Breast epithelium (tissue), 4 donors: Measurements from ENCODE around the gene NATD1. TPM values are rescaled to one million over a fixed set of nuclear protein-coding genes. Genes with fewer than 3 reads are reported as not detected.

Source experiments
- DNase-seq, 2 donors: peaks; one replicate each; pipeline ENCODE4 v3.0.0-alpha.2; 2019; ENCODE audit warnings: low spot score in 2 of 2
- H3K27ac ChIP-seq, 2 donors: fragments of 200-600 bp; sonication (generic) in 1 of 2; one replicate each; pipeline ENCODE4 v1.5.1; 2016 to 2019; ENCODE audit warnings: mild to moderate bottlenecking in 1 of 2
- H3K27me3 ChIP-seq, 2 donors: fragments of 200-600 bp; sonication (generic) in 1 of 2; one replicate each; pipeline versions ENCODE4 v1.5.1 to v1.6.0; 2017 to 2019; ENCODE audit warnings: control low read depth in 1 of 2, mild to moderate bottlenecking in 1 of 2
- H3K36me3 ChIP-seq: fragments of 200-600 bp; one replicate; pipeline ENCODE4 v1.5.1; 2019
- H3K4me1 ChIP-seq, 2 donors: fragments of 200-600 bp; sonication (generic); one replicate each; pipeline ENCODE4 v1.5.1; 2016 to 2019; ENCODE audit warnings: control low read depth in 1 of 2
- H3K4me3 ChIP-seq, 3 donors: fragments of 200-600 bp; sonication (generic); 1 replicate in 2 of 3; 2 replicates in 1 of 3; pipeline ENCODE4 v1.5.1; 2016 to 2019; ENCODE audit warnings: mild to moderate bottlenecking in 3 of 3, moderate library complexity in 2 of 3
- H3K9me3 ChIP-seq, 2 donors: fragments of 200-600 bp; sonication (generic) in 1 of 2; one replicate each; pipeline ENCODE4 v1.5.1; 2016 to 2019; ENCODE audit warnings: control low read depth in 1 of 2
- CTCF ChIP-seq, 3 donors: fragments of 450-650 bp; IDR thresholded peaks; one replicate each; pipeline ENCODE4 v1.5.1; 2016 to 2017; ENCODE audit warnings: antibody characterized with exemption in 3 of 3, mild to moderate bottlenecking in 3 of 3, moderate library complexity in 3 of 3
- POLR2A ChIP-seq: fragments of 450-650 bp; IDR thresholded peaks from one replicate; pipeline ENCODE4 v1.6.1; 2016; ENCODE audit warnings: antibody characterized with exemption, mild to moderate bottlenecking, moderate library complexity
- POLR2AphosphoS5 ChIP-seq, 3 donors: sonication (generic); formaldehyde crosslinking; IDR thresholded peaks; one replicate each; pipeline ENCODE4 v1.6.1; 2017; ENCODE audit warnings: antibody characterized with exemption in 3 of 3
- intact Hi-C: fragments of 100-400 bp; cut with DNase I; formaldehyde crosslinking; loops from one replicate; pipeline ENCODE4 v1.15.1; 2023; ENCODE audit warnings: low total_unique reads
- total RNA-seq, 3 donors: library from RNA; depleted of rRNA; stranded (reverse); fragments of >200 nt; gene quantifications; one replicate each; pipeline ENCODE4 v1.1.0, GENCODE V29; 2016

NATD1 gene
- total RNA-seq, 3 donors from 2014 or later: 8.2 to 11.8 (median 8.6) TPM

- no peak overlapping the region for H3K27ac ChIP-seq
- no peak overlapping the region for H3K4me3 ChIP-seq
- intact Hi-C loops: no loop called here
- H3K27me3 ChIP-seq: no peaks in the 10 kb centered on the region
- no peaks in the 10 kb centered on the region for H3K9me3 ChIP-seq
- H3K4me1 ChIP-seq: peaks cover 5 to 7% of the 10 kb centered on the region in 2 donors
- H3K36me3 ChIP-seq: no peaks in the 10 kb centered on the region
- TF ChIP-seq CTCF (IDR thresholded peaks at IDR 0.05) (no peak), POLR2AphosphoS5 (IDR thresholded peaks at IDR 0.05) (no peak), POLR2A (no peak)
- no peak for DNase-seq
Measured at GRCh38 chr17:21272250-21272649, 19.0 kb upstream of the NATD1 start.

GRCh38 chr17:21271454-21272183 is 18.4 kb upstream of the NATD1 start:
- H3K9me3 ChIP-seq: no peaks in the 10 kb centered on the region
- no peaks in the 10 kb centered on the region for H3K27me3 ChIP-seq
- H3K36me3 ChIP-seq: no peaks in the 10 kb centered on the region
- no peak overlapping the region for H3K27ac ChIP-seq
- TF ChIP-seq POLR2A: no peak
- TF ChIP-seq CTCF (IDR thresholded peaks at IDR 0.05): no peak
- TF ChIP-seq POLR2AphosphoS5 (IDR thresholded peaks at IDR 0.05): no peak
- H3K4me1 ChIP-seq: peaks cover 5 to 6% of the 10 kb centered on the region in 2 donors
- intact Hi-C loops: no loop called here
- DNase-seq: no peak
- H3K4me3 ChIP-seq: no peak overlapping the region

- DNase-seq: no peak
- no peaks in the 10 kb centered on the region for H3K9me3 ChIP-seq
- TF ChIP-seq POLR2AphosphoS5 (IDR thresholded peaks at IDR 0.05) (no peak), POLR2A (no peak), CTCF (IDR thresholded peaks at IDR 0.05) (no peak)
- intact Hi-C loops: no loop called here
- no peak overlapping the region for H3K27ac ChIP-seq
- no peaks in the 10 kb centered on the region for H3K36me3 ChIP-seq
- no peaks in the 10 kb centered on the region for H3K4me1 ChIP-seq
- no peak overlapping the region for H3K4me3 ChIP-seq
- H3K27me3 ChIP-seq: no peaks in the 10 kb centered on the region
Measured at GRCh38 chr17:21269394-21269793, 16.2 kb upstream of the NATD1 start.

- Histone ChIP-seq H3K9me3 (no peaks in the 10 kb centered on the region), H3K27ac (no peak overlapping the region), H3K4me1 (no peaks in the 10 kb centered on the region), H3K36me3 (no peaks in the 10 kb centered on the region), H3K4me3 (no peak overlapping the region), H3K27me3 (no peaks in the 10 kb centered on the region)
- DNase-seq: no peak
- intact Hi-C loops: no loop called here
- TF ChIP-seq CTCF (IDR thresholded peaks at IDR 0.05) (no peak), POLR2AphosphoS5 (IDR thresholded peaks at IDR 0.05) (no peak), POLR2A (no peak)
Measured at GRCh38 chr17:21268596-21269188, 15.5 kb upstream of the NATD1 start.

- no peak for TF ChIP-seq CTCF (IDR thresholded peaks at IDR 0.05)
- TF ChIP-seq POLR2A: no peak
- TF ChIP-seq POLR2AphosphoS5 (IDR thresholded peaks at IDR 0.05): no peak
- H3K36me3 ChIP-seq: no peaks in the 10 kb centered on the region
- no peaks in the 10 kb centered on the region for H3K4me1 ChIP-seq
- H3K27me3 ChIP-seq: no peaks in the 10 kb centered on the region
- no peaks in the 10 kb centered on the region for H3K9me3 ChIP-seq
- no peak overlapping the region for H3K4me3 ChIP-seq
- H3K27ac ChIP-seq: no peak overlapping the region
- no peak for DNase-seq
- intact Hi-C loops: no loop called here
Measured at GRCh38 chr17:21263376-21263775, 10.2 kb upstream of the NATD1 start.
